Stimulated activated naive CD8-positive, alpha-beta T cell treated with anti-CD3 and anti-CD28 coated beads, Interleukin-15, amount 100 ng/mL, for 72 hours (primary cell): ENCODE data around the gene DCUN1D2.

ENCODE experiments used
- ATAC-seq: fragments of 150-1000 bp; cut with Tn5 transposase; 2 replicates; pipeline ENCODE4 v1.10.0; 2021; ENCODE audit warnings: mild to moderate bottlenecking, moderate library complexity
- DNase-seq, 2 donors: peaks; one replicate each; pipeline ENCODE4 v3.0.0; 2021 to 2022
- H3K27ac Mint-ChIP-seq, 2 donors: one replicate each; pipeline ENCODE4 v1.8.0; 2022; ENCODE audit warnings: mild to moderate bottlenecking in 2 of 2, mixed read lengths in 2 of 2, moderate library complexity in 2 of 2
- H3K27me3 Mint-ChIP-seq: one replicate; pipeline ENCODE4 v1.8.0; 2022; ENCODE audit warnings: mixed read lengths
- H3K4me1 Mint-ChIP-seq: one replicate; pipeline ENCODE4 v1.8.0; 2022; ENCODE audit warnings: mild to moderate bottlenecking, mixed read lengths
- H3K4me3 Mint-ChIP-seq, 2 donors: one replicate each; pipeline ENCODE4 v1.8.0; 2022; ENCODE audit warnings: mild to moderate bottlenecking in 2 of 2, mixed read lengths in 2 of 2, moderate library complexity in 1 of 2
- H3K9me3 Mint-ChIP-seq, 2 donors: one replicate each; pipeline ENCODE4 v1.8.0; 2022; ENCODE audit warnings: mixed read lengths in 2 of 2

The DCUN1D2 gene

GRCh38 chr13:113410472-113411201, 79.9 kb downstream of the DCUN1D2 start:
- no peaks in the 10 kb centered on the region for H3K4me1 Mint-ChIP-seq
- peaks cover 10% of the 10 kb centered on the region for H3K27me3 Mint-ChIP-seq
- H3K27ac Mint-ChIP-seq: no peak overlapping the region
- H3K4me3 Mint-ChIP-seq: no peak overlapping the region
- no peak for DNase-seq
- ATAC-seq: peak; percentile 27
- H3K9me3 Mint-ChIP-seq: peaks cover 0 to 7% of the 10 kb centered on the region in 2 donors

DNA sequence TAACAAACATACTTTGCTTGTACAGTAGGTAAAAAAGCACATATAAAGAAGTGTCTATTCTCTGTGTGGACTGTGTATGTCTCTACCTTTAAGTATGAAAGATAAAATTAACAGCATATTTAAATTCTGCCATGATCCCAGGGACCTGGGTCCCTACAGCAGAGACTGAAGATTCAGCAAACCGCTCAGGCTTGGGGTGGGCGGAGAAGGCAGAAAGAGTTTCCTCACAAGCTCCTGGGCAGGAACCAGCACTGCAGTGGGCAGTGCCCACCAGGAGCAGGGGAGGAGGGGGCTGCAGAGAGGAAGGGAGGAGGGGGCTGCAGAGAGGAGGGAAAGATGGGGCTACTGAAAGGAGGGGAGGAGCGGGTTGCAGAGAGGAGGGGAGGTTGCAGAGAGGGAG, 81.9 kb downstream of the DCUN1D2 start:
- no peak overlapping the region for H3K27ac Mint-ChIP-seq
- DNase-seq (no peak), ATAC-seq (no peak)
- peaks cover 10% of the 10 kb centered on the region for H3K27me3 Mint-ChIP-seq
- no peak overlapping the region for H3K4me3 Mint-ChIP-seq
- H3K9me3 Mint-ChIP-seq: peaks cover 0 to 7% of the 10 kb centered on the region in 2 donors
- no peaks in the 10 kb centered on the region for H3K4me1 Mint-ChIP-seq

DNA sequence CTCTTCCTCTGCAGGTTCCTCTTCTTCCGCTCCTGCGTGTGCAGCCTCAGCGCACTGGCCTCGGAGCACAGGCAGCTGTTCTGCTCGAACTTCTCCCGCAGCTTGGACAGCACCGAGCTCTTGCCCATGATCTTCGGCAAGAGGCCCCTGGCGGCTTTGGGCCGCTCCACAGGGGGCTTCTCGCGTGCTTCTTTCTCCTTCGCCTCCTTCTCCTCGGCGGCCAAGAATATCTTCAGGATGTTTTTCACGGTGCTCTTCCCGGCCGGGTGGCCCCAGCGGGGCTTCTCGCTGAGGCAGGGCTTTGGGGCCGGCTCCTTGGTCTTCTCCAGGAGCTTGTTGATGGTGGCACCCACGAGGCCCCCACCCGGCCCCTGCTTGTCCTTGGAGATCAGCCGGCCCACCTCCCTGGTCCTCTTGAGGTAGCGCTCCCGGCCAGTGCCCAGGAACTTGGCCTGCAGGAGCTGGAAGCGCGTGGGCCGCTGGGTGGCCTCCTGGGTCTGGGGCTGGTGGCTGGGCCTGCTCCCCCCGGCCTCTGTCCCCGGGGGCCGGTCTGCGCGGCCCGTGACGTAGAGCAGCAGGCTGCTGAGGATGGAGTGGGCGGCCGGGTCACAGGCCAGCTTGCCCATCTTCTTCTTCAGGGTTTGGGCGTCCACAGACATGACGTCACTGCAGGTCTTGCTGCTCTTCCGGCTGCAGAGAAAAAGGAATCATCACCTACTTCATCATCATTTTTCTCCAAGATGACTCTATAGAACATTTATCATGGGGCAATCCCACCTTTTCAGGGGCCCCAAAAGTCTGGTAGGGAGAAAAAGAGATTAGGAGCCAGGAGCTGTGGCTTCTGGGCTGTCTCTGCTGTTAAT, 82.7 kb downstream of the DCUN1D2 start:
- no peak overlapping the region for H3K4me3 Mint-ChIP-seq
- DNase-seq (no peak), ATAC-seq (no peak)
- H3K4me1 Mint-ChIP-seq: no peaks in the 10 kb centered on the region
- H3K27me3 Mint-ChIP-seq: peaks cover 10% of the 10 kb centered on the region
- H3K9me3 Mint-ChIP-seq: no peaks in the 10 kb centered on the region
- no peak overlapping the region for H3K27ac Mint-ChIP-seq

DNA sequence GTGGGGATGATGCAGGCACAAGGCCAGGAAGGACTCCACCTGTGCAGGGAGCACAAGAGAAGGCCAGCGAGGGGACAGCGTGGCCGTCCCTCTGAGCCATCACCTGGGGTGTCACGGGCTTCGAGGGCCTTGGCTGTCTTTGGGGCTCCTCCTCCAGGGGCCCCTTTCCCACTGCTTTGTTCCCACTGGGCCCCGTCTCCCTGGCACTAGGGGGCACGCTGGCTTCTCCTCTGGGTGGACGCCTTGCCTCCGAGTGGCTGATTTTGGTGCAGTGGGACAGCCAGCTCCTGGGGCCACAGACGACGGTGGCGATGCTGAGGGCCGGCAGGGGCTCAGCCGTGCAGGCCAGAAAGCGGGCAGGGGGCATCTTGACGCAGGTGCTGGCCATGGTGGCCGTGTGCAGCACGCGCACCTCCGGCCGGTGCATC, 83.4 kb downstream of the DCUN1D2 start:
- H3K27me3 Mint-ChIP-seq: peaks cover 10% of the 10 kb centered on the region
- H3K4me1 Mint-ChIP-seq: no peaks in the 10 kb centered on the region
- no peak overlapping the region for H3K4me3 Mint-ChIP-seq
- ATAC-seq (no peak), DNase-seq (no peak)
- no peaks in the 10 kb centered on the region for H3K9me3 Mint-ChIP-seq
- no peak overlapping the region for H3K27ac Mint-ChIP-seq

DNA sequence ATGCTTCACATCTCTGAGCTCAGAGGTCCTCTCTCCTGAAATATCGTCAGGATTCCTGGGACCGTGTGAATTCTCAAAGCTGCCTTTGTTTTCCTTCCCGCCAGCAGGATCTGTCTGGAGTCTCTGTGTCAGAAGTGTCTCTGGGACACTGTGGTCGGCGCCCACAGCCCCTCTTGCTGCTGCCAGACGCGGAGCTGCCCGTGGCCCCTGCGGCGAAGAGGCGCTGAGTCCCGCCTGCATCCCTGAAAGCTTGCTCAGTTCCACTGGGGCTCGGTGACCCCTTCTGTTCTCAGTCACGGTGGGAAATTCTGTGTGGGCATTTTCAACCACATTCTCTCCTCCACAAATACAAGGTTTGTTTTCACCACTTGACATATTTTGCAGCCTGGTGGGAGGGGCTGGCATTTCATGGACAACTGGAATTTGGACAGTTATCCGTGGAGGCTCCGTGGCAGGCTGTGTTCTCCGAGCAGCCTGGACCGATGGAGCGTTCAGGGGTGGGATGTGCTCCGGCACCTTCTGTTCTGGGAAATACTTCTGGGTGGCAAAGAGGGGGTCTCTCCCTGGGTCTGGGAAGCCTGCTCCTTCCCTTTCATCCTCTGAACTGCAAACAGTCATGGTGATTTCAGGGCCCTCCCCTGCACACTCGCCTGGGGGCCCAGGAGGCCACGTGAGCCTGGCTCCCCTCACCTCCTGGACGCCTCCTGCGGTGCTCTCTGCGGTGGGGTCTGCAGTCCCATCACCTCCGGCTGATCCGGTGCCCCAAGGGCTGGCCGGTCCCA, 84.0 kb downstream of the DCUN1D2 start:
- no peak for DNase-seq
- Mint-ChIP-seq H3K4me3 (no peak overlapping the region), H3K9me3 (no peaks in the 10 kb centered on the region)

More for the DNA sequence above, 84.0 kb downstream of the DCUN1D2 start:
- Mint-ChIP-seq H3K27ac (no peak overlapping the region), H3K4me1 (no peaks in the 10 kb centered on the region), H3K27me3 (peaks cover 10% of the 10 kb centered on the region)
- ATAC-seq: no peak
